GM19397 (cell line): ENCODE results near the gene ARL13A.
"Not testable (repeated sequence)": the region's sequence is repeated elsewhere in the genome, so short reads cannot be mapped to it uniquely, and the experiment has no call there.

Experiments
- ATAC-seq: cut with Tn5 transposase; IDR thresholded peaks from one replicate; pipeline ENCODE4 v1.9.1; 2021; ENCODE audit warnings: mild to moderate bottlenecking, moderate library complexity; ENCODE audit not compliant: unreplicated experiment

ARL13A gene

DNA sequence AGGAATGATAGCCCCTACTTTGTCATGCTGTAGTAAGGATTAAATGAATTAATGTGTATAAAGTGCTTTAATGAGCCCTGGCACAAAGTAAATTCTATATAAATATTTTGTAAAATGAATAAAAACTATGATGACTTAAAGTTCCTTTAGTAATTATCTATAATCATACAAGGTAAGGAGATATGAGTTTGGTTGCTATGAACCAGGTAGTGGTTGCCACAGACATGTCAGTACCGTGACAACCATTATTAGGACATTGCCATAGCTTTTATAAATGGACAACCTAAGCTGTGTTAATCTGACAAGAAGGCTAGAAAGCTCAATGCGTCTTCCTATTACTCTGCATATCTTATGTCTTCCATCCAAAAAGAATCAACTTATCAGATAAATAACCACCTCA lies at the start of gene ARL13A:
TSS of gene ARL13A (plus strand) at position 301 of the 400 bp plus-strand sequence. CDS start 3,982 bp downstream, outside the sequence.
- no peak for ATAC-seq

DNA sequence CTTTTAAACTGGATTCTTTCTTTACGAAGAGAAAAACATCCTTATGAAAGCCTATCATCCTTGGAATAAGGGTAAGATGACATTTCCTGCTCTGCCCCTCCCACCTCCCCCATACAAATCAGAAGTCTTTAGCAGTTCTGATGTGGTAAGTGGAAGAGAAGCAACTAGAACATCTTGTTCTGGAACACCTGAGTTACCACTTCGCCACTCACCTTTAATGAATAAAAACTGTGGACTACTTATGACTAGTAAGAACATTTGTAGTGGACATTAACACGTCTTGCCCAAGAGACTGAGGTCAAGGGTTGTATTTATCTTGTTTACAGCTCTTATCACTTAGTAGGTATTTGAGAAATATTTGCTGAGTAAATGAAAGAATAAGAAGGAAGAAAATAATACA lies 45.1 kb upstream of the ARL13A start:
- no peak for ATAC-seq

DNA sequence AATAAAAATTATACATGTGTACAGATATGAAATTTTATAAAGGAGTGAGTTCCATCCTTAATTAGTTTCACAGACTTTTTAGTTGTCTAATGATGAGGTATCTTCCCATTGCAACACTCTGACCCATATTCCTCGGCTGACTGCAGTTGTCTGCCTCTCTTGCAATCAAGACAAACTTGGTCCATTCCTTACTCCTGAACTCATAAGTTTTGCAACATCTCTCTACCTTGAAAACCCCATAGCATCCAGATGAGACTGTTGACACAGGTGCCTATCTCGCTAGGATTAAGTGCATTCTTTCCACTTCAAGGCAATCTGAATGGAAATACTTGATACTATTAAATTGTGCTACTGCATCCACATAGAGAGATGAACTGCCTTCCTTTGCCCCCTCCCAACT lies 43.1 kb upstream of the ARL13A start:
- no peak for ATAC-seq

DNA sequence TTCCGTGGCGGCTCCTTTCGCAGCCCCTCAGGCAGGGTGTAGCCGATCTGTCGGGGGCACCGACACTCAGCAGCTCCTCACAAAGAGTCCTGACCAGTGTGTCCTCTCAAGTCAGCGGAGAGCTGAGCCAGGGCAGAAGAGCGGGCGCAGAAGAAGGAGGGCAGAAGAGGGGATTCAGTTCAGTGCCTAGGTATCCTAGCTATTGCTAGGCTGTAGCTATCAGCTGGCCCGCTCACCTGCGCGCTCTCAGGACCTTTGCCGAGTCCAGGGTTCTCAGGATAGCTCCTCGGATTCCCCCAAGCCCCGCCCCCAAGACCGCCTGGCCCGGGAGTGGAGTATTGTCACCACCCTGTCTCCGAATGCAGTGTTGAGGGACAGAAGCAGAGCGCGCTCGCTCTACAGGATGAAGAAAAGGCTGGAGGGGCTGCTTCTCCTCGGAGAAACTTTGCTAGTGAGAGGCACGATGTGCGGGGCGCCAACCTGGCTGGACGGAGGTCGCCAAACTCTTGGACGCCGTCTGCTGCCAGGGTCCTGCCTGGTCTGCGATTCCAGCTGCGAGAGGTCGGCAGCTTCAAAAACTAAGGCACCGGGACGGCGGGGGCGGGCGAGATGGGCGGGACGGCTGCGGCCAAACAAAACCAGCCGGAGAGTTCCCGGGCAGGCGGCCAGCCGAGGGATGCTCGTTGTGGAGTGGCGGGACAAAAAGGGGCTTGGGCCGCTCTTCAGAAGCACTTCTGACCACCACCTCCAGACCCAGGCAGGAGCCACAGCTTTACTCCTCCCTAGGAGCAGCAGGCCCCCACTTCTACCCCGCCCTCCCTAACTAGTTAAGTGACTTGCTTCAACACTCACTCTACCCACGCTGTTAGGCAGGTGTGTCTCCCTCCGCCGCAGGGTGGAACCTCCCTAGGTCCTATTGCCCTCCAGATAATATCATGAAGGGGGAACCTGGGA lies 40.6 kb upstream of the ARL13A start, which contains the start of gene XKRX:
TSS of gene XKRX (minus strand) at position 258 of the 954 bp plus-strand sequence. CDS start 613 bp downstream, outside the sequence.
- peak; percentile 57 for ATAC-seq

DNA sequence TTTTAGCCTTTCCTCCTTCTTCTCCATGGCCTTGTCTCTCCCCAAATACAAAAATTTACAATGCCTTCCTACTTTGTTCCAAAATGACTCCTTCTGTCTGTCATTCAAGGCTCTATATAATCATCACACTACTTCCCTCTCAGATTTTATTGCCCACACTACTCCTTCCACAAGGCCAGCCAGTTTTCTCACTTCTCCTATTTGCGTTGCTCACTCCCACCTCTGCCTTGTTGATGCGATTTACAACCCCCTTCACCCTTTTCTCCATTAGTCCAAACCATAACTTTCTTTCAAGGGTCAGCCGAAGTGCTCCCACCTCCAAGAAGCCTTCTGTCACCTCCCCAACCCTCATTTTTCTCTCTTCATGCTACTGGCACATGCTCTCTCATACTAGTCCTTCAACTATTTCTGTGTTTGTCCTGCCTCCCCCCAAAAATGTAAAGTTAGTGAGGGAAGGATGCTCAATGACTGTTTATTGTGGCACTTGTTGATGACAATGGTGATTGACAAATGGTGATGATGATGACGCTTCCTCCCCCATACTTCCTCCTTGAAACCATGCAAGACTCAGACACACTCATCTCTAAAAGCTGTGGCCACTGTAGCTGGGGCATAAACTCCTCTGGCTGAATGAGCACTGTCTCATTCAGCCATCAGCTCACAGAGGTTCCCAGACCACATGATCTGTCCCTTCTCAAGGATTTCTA lies 38.1 kb upstream of the ARL13A start:
- peak; percentile 71 for ATAC-seq

DNA sequence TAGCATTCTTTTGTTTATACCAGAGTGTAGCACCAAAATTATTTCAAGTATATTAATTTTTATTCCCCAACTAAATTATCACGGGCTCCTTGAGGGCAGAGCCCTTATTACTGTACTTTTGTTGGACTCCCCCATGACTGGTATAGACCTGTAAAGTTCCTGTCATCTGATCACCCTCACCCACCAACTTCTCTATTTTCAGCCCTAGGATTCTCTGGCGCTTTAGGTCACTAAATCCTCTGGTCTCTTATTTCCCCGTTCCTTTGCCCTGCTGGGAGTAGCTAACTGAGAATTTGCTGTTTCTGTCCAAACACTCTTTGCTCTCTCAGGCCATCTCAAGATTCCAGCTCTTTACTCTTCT lies 37.6 kb upstream of the ARL13A start:
- peak; percentile 21 for ATAC-seq

DNA sequence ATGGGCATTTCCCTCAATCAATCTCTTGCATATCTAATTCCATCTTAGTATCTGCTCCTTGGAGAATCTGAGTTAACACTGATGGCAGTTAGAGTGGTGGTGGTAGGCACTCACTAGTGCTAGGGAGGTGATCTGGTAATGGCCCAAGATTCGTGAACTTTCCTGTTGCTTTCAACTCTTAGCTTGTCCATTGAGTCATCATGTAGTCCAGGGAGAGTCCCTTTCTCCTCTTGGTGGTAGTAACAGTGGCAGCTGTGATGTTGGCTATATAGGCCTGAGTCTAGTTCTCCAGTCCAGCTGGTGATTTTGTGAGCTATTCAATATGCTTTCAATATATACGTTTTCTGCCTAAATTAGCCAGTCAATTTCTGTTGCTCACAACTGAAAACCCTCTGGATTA lies 33.7 kb upstream of the ARL13A start:
- ATAC-seq = no peak

DNA sequence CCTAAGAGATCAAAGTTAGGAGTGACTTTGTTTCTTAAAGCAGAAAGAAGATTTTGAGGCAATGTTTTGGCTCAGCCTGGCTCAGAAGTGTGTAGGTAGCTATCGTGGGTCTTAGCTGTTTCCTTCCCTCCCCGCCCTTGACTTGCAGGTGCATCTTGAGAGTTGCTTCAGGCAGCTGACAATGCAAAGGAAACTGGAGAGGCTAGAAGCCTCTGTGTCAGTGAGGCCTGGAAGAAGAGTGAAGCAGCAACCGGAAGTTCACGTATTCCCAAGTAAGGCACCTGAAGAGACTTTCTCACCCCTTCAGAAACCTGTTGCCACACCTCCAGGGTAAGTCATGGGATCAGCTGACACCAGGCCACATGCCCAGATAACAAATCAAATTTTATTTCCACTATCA lies 30.2 kb upstream of the ARL13A start:
- no peak for ATAC-seq

DNA sequence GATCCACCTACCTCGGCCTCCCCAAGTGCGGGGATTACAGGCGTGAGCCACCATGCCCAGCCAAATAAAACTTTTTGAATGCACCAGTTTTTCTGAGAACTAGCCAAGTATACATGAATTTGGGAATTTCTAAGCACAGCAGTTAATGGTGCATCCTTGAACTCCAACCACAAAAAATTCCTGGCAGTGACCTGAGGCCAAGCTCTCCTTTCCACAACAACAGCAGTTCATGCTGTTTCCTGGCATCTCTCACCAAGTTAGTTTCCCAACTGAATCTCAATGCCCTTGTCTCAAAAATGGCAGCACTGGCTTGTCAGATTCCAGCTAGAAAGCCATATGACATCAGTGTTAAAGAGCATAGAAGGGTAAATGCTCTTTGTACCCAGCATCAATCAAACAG lies 24.9 kb upstream of the ARL13A start:
- ATAC-seq = no peak

DNA sequence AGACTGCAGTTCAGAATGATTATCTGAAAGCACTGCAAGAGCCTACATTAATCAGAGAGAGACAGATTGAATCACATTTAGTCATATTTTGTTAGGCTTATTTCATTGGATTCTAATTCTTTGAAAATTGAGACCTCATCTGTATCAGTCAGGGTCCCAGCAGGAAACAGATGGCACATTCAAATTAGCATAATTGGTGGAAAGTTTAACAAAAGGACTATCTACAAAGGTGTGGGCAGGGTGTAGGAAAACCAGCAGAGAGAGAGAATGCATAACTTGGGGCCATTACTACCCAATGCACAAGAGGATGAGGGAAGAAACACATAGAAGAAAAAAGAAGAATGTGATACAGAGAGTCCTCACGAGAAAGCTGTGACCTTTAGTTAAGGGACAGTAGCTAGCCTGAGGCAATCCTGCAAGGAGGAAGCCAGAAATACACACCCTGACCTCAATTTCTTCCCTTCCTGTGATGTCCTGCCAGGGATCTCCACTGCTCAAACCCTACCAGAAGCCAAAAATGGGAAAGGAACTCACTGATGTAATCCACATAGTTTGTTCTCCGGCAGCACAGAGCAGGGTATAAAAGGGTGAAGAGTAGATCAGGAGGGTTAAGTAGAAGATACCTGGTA lies 23.1 kb upstream of the ARL13A start:
- no peak for ATAC-seq

DNA sequence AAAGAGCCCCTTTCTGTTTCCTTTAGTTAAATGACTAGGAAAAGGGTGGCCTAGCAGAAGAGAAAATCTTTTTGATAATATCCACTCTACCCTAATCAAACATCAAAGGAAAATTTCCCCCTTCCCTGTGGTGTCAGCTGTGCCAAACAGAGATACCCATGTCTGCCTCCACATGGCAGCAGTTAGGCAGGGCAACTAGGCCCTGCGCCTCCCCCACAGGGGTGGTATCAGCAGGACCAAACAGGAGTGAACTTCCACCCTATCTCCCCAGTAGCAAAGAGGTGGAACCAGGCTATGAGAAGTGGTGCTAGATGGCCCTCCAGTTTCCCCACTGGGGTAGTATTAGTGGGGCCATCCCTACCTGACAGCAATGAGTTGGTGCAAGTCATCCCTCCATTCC lies 21.0 kb upstream of the ARL13A start:
- no peak for ATAC-seq

DNA sequence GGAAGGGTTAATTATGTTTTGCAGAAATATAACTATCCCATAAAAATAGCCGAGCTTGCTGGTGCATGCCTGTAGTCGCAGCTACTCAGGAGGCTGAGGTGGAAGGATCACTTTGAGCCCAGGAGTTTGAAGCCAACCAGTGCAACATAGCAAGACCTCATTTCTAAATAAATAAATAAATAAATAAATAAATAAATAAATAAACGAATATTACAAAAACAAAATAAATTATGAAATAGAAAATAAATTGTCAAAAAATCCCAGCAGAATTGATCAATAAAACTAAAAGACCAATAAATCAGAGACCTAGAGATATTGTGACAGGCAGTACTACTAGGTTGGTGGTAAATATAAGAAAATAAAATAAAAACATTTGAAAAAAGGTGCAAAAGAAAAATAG lies 6.7 kb upstream of the ARL13A start:
- ATAC-seq = no peak

DNA sequence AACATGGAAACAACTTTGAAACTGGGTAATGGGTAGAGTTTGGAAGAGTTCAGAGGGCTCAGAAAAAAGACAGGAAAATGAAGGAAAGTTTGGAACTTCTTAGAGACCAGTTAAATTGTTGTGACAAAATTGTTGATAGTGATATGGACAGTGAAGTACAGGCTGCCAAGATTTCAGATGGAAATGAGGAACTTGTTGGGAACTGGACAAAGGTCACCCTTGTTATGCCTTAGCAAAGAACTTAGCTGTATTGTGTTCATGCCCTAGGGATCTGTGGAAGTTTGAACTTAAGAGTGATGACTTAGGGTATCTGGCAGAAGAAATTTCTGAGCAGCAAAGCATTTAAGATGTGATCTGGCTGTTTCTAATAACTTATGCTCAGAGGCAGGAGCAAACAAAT lies 5.1 kb upstream of the ARL13A start:
- ATAC-seq = no peak

DNA sequence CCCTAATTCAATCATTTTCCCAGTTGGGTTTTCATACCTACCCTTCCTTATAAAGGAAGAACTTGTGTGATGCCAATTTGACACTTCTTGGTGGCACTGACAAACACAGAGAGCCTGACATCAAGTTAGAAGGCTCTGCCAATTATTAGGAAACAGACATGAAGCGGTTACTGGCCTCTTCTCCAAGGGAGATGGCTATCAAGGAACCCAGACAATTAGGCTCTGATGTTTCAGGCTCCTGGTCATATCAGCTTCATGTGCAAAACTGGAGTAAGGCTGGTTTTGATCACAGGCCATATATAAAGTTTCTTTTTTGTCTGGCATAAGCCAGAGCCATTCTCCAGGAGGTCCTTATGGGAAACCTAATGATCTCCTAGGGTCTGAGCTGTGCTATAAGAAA lies 428 bp downstream of the ARL13A start:
- ATAC-seq = no peak

DNA sequence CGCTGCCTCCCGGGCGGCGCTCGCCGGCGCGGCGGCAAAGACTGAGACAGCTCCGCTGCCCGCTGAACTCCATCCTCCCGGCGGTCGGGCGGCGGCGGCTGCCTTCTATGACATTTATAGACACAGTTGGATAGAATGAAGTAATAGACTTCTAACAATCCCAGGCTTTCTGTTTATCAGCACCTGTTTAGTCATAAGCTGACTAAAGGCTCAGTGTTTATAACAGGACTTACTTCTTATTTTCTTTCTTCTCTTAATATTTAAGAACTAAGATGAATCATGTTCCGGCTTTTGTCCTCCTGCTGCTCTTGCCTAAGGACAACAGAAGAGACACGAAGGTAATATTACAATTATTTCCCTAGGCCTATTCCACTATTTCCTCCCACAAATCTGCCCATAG lies 3.9 kb downstream of the ARL13A start:
- ATAC-seq = no peak

DNA sequence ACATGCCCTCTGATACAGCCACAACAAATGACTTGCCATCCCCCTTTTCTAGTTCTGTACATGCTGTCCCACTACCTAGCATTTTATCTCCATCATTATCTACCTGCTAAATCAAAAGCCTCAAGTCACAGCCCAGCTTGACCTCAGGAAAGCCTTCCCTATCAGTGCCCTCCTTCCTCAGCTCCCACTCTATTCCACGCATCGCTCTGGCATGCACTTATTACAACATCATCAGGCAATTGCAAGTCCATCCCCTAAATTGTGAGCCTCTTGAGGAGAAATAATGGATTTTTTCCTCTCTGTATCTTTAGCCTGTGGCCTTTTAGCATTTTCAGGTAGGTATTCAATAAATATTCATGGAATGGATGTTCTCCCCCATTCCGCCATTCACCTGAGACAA lies 5.7 kb downstream of the ARL13A start:
- ATAC-seq = no peak

DNA sequence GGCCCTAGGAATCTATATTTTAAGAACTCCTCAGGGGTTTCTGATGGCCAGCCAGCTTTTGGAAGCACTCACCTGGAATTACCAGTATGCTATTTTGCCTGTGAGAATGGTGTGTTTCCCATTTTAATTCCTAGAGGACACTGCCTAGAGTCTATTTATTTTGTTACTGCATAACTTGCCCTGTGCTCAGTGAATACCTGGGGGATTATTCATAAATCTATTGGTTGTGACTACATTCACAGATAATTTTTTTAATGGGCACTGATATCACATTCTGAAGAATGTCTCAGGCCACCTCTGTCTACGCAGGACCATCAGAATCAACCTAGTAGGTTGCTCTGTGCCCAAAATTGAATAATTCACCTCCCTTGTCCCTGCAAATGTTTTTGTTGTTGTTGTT lies 6.7 kb downstream of the ARL13A start:
- no peak for ATAC-seq

DNA sequence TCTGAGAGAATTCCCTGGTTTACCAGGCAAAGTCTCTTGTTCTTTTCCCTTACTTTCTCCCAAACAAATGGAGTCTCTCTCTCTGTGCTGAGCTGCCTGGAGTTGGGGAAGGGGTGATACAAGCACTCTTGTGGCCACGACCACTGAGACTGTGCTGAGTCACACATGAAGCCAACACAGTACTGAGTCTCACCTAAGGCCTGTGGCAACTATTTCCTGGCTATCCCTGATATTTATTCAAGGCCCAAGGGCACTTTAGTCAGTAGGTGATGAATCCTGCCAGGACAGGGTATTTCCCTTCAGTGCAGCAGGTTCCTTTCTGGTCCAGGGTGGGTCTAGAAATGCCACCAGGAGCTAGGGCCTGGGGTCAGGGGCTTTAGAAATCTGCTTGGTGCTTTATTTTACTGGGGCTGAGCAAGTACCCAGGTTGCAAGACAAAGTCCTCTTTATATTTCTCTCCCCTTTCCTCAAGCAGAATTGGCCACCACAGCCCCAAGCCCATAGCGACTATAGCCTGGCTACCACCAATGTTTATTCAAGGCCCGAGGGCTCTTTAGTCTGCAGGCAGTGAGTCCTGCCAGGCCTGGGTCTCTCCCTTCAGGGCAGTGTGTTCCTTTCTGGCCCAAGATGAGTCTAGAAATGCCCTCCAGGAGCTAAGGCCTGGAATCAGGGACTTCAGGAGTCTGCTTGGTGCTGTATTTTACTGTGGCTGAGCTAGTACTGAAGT lies 10.5 kb downstream of the ARL13A start:
- no peak for ATAC-seq

DNA sequence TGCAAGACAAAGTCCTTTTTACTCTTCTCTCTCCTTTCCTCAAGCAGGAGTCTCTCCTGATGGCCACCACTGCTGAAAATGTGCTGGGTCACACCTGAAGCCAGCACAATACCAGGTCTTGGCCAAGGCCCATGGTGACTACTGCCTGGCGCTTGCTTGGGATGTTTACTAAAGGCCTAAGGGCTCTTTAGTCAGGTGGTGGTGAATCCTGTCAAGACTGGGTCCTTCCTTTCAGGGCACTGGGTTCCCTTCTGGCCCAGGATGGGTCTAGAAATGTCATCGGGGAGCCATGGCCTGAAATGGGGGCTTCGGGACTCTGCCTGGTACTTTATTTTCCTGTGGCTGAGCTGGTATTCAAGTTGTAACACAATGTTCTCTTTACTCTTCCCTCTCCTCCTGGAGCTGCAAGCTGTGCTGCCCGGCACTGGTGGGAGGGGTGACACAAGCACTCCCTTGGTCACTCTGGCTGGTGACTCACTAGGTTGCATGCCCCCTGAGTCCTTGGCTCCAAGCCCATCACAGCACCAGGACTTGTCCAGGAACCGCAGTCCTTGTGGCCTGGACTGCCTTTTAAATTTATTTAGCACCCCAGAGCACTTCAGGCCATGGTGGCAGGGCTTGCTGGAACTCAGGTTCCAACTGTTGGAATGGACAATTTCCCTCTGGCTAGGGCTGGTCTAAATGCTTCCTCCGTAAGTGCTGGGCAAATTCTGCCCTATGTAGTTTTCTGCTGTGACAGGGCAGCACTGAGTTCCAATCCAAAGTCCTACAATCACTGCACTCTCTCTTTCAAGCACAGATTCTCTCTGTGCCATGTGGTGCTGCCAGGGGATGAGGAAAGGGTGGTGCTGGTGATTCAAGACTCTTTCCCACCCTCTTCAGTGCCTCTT lies 11.3 kb downstream of the ARL13A start:
- ATAC-seq = no peak

DNA sequence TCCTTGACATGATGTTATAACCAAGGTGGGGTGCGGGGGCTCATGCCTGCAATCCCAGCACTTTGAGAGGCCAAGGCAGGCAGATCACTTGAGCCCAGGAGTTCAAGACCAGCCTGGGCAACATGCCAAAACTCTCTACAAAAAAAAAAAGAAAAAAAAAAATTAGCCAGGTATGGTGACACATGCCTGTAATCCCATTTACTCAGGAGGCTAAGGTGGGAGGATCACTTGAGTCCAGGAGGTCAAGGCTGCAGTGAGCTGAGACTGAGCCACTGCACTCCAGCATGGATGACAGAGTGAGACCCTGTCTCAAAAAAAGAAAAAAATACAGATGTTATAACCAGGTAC lies 12.0 kb downstream of the ARL13A start:
- not testable (repeated sequence) for ATAC-seq
